Brain pericyte (primary cell): ENCODE data around the gene KIRREL3.

Experiments
- DNase-seq: peaks from one replicate; pipeline ENCODE4 v3.0.0-alpha.2; 2012; ENCODE audit warnings: low read depth, low spot score

Gene KIRREL3

GRCh38 chr11:126423743-126424142, 576.8 kb downstream of the KIRREL3 start:
- no peak for DNase-seq

- no peak for DNase-seq
Measured at GRCh38 chr11:126423154-126423553, 577.4 kb downstream of the KIRREL3 start.

DNA sequence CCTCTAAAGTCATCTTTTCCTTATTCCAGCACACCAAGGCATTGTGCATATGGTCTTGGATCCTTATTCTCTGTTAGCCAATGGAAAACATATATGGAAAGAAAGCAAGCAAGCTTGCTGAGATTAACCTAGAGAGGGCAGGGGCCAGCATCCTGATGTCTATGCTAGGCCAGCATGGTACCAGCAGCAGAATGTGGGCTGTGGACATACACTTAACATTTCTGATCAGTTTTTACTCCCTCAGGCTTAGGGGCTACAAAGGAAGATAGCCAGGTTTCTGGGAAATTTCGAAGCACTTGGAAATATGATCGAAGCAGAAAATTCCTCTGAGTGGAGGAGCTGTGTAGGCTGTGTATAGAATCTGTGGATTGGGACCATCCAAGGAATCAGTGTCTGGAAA, 578.1 kb downstream of the KIRREL3 start:
- DNase-seq = no peak

DNA sequence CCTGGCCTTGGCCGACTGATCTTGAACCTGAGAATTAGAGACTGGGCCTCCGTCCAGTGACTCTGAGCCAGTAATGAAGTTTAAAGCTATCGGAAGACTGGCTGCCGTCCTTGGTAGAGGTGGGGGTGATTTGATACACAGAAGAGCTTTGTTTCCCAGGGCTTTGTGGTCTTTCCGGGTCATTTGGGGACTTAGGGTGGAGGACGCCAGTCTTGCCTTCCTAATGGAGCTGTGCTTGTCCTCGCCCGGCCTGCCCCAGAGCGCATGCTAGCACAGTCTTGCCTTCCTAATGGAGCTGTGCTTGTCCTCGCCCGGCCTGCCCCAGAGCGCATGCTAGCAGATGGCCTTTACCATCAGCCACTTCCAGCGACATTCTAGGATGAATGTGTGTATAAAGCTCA, 579.3 kb downstream of the KIRREL3 start:
- no peak for DNase-seq

DNA sequence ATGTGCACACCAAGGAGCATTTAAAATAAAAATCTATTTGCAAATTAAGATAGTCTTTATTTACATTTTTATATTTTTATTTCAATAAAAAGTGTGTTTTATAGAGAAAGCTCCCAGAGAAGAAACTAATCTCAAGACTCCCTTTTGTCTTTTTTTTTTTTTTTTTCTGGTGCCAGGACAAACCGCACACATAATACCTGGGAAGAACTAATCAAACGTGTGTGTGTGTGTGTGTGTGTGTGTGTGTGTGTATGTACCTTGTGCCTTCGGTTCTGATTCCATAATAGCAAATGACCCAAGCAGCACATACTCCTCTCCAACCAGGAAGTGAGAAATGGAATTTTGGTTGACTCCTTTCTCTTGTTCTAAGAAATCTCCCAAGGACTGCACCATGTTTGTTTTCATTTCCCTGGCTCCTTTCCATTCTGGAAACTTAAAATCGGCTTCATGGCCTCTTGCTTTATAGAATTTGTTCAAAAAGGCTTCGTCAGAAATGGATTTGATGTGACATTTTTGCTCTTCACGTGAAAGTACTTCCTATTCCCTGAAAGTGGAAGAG, 579.8 kb downstream of the KIRREL3 start:
- no peak for DNase-seq

DNA sequence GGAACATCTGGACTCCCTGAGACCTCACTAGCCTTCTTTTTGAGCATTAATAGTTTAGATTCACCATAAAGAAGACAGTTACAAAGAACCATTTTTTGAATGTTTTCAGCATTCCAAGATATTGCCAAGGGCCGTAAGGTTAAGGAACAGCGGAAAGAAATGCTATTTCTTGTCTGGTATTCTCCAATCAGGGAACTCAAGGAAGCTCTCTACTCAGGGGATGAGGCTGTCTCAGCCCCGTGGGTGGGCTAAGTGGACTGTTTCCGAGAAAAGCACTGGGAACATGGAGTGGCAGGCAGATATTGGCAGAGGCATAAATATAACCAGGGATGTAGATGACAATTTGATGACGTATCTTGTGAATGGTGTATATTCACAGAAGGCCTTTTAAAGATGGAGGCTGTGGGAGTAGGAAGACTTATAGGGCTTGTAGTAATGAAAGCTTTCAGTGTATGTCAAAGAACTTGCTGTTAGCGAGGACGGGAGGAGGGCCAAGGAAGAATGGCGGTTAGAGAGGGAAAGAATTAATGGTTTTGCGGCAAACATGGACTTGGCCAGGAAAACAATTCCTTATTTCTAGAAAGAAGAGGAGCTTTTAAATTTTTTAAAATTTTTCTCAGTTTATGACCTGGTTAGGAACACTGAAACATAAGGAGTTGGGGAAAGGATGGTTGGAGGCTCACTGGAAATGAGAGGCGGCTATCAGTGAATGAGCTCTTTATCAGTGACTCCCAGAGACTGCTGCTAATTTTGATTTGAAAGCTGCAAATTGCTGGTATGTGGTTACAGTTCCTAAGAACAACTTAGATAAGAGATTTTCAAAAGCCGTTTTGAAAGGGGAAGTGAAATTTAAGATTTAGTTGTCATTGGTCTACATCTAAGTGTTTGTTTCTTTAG, 580.5 kb downstream of the KIRREL3 start:
- DNase-seq = no peak

DNA sequence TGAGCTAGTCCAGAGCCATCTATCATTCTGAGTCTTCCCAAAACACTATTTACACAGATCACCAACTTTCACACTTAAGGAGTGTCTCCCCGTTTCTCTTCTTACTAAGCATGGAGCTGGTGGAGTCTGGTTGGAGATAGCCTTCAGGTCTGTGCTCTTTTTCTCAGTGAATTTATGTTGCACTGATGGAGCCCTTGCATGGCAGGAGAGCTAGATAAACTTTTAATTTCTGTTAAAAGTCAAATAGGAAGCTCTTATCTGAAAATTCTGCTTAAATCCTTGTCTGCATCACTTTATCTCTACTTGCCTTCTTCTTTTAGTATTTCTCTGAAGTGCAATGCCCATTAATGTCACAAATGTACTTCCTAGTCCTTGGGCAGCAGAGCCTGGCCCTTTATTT, 581.7 kb downstream of the KIRREL3 start:
- DNase-seq = no peak

DNA sequence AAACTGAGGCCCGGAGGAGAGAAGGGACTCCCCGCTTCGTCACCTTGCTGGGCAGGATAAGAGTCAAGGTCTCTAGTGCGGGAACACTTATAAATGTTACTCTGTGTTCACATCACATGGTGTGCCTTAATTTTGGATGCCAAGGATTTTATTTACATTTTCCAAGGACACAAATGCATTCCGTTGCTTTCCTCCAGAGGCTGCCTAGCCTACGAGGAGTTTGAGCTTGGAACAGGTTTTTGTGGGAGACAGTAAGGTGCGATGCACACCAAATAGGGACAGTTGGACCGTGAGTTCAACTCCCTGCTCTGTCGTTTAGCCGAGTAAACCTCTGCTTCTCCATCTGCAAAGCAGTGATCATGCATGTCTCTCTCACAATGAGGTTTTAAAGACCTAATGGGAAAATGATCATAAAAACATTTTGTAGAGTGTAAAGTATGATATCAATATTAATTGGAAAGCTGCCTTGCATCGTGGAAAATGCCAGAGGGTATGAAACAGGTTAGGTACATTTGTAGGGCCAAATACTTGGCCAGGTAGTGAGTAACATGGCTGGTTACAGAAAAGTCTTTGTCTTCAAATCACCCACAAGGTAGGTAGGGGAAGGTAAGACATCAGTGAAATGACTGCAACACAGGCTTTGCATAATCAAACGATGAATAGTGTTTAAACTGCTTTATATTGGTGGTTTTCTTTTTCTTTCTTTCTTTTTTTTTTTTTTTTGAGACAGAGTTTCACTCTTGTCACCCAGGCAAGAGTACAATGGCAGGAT, 583.3 kb downstream of the KIRREL3 start:
- no peak for DNase-seq

DNA sequence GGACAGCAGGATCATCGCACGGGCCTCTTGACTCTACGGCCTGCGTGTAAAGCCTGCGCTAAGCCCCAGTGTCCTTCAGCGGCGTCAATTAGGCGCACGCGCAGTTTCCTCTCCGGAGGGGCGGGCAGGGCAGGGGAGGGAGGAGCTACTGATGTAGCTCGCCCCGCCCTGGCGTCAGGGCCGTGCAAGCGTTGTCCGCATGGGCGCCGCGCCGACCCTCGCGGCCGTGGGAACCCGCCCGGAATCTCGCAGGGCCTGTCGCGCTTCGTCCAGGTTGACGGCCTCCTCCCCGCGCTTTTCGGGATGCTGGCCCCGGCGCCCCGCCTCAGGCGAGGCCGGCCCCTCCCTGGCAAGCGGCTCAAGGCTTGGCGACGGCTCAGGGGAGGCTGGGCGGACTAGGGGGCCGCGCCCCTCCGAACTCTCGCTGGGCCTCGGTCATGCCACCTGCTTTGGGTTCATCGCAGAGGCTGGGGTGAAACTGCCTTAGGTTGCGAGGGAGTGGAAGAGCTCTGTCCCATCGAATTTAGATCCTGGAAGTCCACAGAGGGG, 584.0 kb downstream of the KIRREL3 start:
- peak; percentile 40 for DNase-seq

DNA sequence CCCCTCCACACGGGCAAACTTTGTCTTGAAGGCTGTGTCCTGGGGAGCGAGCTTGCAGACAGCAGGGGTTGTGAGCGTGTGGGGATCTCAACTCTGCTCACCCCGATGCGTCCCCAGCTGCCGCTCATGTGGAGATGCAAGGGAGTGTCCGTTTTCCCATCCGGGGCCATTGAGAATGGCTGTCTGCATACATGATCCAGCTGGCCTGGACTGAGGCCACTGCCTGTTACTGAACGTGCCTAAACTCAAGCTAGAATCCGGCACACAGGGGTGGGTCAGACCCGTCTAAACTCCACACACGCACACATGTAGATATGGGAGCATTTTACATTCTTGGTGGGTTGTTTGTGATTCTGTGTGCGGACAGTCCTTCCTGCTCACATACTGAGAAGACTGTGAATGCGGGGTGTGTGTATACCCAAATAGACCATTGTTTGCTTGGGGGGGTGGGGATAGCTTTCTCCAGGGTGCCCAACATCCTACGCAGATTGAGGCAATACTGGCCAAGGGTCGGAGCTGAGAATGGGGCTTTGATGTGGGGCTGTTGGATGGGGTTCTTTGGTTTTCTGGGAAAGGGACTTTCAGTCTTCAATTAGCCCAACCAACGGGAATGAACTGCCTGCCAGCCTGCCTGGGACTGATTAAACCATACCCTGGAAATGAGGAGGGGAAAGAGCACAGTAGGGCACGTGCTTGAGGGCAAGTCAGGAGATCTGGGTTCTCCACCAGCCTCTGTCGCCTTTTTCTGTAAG, 584.7 kb downstream of the KIRREL3 start:
- no peak for DNase-seq

DNA sequence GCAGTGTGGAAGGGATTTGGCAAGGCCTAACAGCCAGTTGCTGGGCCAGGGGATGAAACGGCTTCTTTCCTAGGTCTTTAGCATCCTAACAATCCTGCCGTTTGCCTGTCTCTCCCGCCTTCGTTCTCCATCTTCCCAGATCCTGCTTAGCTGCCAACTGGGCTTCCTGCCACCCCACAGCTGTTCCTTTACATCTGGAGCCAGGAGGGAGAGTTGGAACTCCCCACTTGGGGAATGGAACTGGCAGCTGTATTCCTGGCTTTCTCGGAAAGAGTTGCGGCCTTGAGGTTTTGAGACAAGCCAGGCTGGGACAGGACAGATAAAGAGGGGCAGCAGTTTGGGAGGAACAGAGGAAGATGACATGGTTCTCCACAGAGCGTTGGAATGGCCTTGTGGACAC, 585.4 kb downstream of the KIRREL3 start:
- no peak for DNase-seq

- no peak for DNase-seq
Measured at GRCh38 chr11:126414615-126415014, 586.0 kb downstream of the KIRREL3 start.

GRCh38 chr11:126413843-126414405, 586.6 kb downstream of the KIRREL3 start:
- no peak for DNase-seq

GRCh38 chr11:126413426-126413825, 587.1 kb downstream of the KIRREL3 start:
- no peak for DNase-seq

- DNase-seq = no peak
Measured at GRCh38 chr11:126411971-126412381, 588.6 kb downstream of the KIRREL3 start.

- no peak for DNase-seq
Measured at GRCh38 chr11:126410649-126411048, 589.9 kb downstream of the KIRREL3 start.

DNA sequence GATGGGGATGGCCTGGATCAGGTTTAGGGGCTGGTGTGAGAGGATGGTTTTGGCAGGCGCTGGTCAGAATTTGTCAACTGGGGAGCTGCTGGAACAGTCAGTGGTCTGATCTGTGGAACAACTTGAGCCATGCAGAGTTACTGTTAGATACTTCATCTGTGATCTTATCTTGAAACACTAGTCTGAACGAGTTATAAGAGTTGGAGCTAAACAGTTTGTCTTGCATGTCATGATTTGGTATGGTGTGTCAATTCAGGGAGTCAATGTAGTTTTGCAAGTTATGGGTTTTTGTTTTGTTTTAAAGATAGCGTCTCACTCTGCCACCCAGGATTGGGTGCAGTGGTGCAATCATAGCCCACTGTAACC, 591.0 kb downstream of the KIRREL3 start:
- DNase-seq = no peak

GRCh38 chr11:126408901-126409619, 591.5 kb downstream of the KIRREL3 start:
- no peak for DNase-seq

DNA sequence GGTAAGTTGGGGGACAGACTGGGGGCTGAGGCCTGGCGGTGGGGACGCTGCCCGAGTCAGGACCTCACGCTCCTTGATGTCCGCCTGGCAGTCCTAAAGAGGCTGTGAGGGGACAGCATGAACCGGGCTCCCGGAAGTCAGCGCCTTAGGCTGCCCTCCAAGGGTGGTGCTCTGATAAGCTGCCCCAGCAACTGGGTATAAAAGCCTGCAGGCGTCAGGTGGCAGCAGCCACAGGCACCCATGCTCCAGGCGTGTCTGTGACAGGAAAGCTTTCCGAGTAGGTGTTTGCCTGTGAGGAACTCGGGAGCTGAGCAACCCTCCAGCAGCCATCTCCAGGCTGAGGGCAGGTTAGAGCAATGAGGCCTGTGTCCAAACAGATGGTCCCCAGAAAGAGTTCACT, 592.1 kb downstream of the KIRREL3 start:
- no peak for DNase-seq

- no peak for DNase-seq
Measured at GRCh38 chr11:126407682-126408288, 592.8 kb downstream of the KIRREL3 start.
